IMR-90 (cell line): Measurements from ENCODE around the gene ROBO3. TPM values are rescaled to one million over a fixed set of nuclear protein-coding genes. Genes with fewer than 3 reads are reported as not detected.

ENCODE experiments used
- ATAC-seq: fragments of 200-7000 bp; cut with Tn5 transposase; 2 replicates; pipeline ENCODE4 v1.9.1; 2020; ENCODE audit warnings: low read depth, mild to moderate bottlenecking, moderate library complexity
- BruUV-seq: library from RNA; stranded (reverse); fragments of 400-500 nt; replicated peaks from 2 replicates; lab custom pipeline; 2021; lab: Mats Ljungman, UMichigan
- CTCF ChIA-PET: fragments of 300-600 bp; formaldehyde crosslinking; extraction: SDS; loops from one replicate; lab custom pipeline; 2021; ENCODE audit warnings: antibody characterized with exemption; lab: Yijun Ruan, JAX
- POLR2A ChIA-PET: fragments of 300-600 bp; sonication (Branson Sonifier 250); formaldehyde crosslinking; loops from one replicate; lab custom pipeline; 2022; ENCODE audit warnings: antibody characterized with exemption; ENCODE audit not compliant: unreplicated experiment; lab: Charles Lee
- DNase-seq: peaks from one replicate; pipeline ENCODE4 v3.0.0; 2013
- H2AFZ ChIP-seq: replicated peaks from 2 replicates; pipeline ENCODE3; 2013; ENCODE audit warnings: low read length, mild to moderate bottlenecking; ENCODE audit not compliant: poor library complexity
- H2AK5ac ChIP-seq: 2 replicates; pipeline ENCODE4 v1.6.1; 2013; ENCODE audit warnings: low read depth, low read length, inconsistent platforms
- H2AK9ac ChIP-seq: replicated peaks from 2 replicates; pipeline ENCODE3; 2013; ENCODE audit warnings: mild to moderate bottlenecking, low read depth, low read length, moderate library complexity; ENCODE audit not compliant: poor library complexity
- H2BK120ac ChIP-seq: 2 replicates; pipeline ENCODE4 v1.6.1; 2013; ENCODE audit warnings: low read depth, low read length, inconsistent platforms
- H2BK15ac ChIP-seq: 3 replicates; pipeline ENCODE4 v1.6.1; 2013; ENCODE audit warnings: low read depth, low read length, inconsistent platforms
- H2BK20ac ChIP-seq: 2 replicates; pipeline ENCODE4 v1.6.1; 2013; ENCODE audit warnings: low read depth, mild to moderate bottlenecking, inconsistent platforms, low read length, moderate library complexity
- H2BK5ac ChIP-seq: 2 replicates; pipeline ENCODE4 v1.6.1; 2013; ENCODE audit warnings: mild to moderate bottlenecking, low read depth, low read length, inconsistent platforms; ENCODE audit not compliant: poor library complexity, severe bottlenecking
- H3K14ac ChIP-seq: replicated peaks from 2 replicates; pipeline ENCODE4 v1.6.1; 2013; ENCODE audit warnings: low read depth, low read length, inconsistent platforms
- H3K18ac ChIP-seq: 2 replicates; pipeline ENCODE4 v1.6.1; 2013; ENCODE audit warnings: low read depth, low read length, control low read depth
- H3K23ac ChIP-seq: 2 replicates; pipeline ENCODE4 v1.6.1; 2013; ENCODE audit warnings: low read depth, low read length, inconsistent platforms
- H3K27ac ChIP-seq: 2 replicates; pipeline ENCODE4 v1.5.1; 2013; ENCODE audit warnings: mild to moderate bottlenecking, control low read depth, low read length; ENCODE audit not compliant: insufficient read depth
- H3K27me3 ChIP-seq: 2 replicates; pipeline ENCODE4 v1.6.1; 2013; ENCODE audit warnings: low read length; ENCODE audit not compliant: control insufficient read depth, insufficient read depth
- H3K36me3 ChIP-seq: 2 replicates; pipeline ENCODE4 v1.6.1; 2013; ENCODE audit warnings: low read length, mixed read lengths; ENCODE audit not compliant: control insufficient read depth, insufficient read depth
- H3K4ac ChIP-seq: 2 replicates; pipeline ENCODE4 v1.6.1; 2013; ENCODE audit warnings: low read depth, low read length, inconsistent platforms
- H3K4me1 ChIP-seq: 2 replicates; pipeline ENCODE4 v1.6.1; 2013; ENCODE audit warnings: low read length, mixed read lengths; ENCODE audit not compliant: control insufficient read depth, insufficient read depth
- H3K4me2 ChIP-seq: 2 replicates; pipeline ENCODE4 v1.6.1; 2013; ENCODE audit warnings: low read depth, mild to moderate bottlenecking, control low read depth, low read length, moderate library complexity
- H3K4me3 ChIP-seq: 2 replicates; pipeline ENCODE4 v1.5.1; 2013; ENCODE audit warnings: low read depth, mild to moderate bottlenecking, control low read depth, low read length, moderate library complexity; ENCODE audit not compliant: insufficient read depth
- H3K56ac ChIP-seq: 2 replicates; pipeline ENCODE4 v1.6.1; 2013; ENCODE audit warnings: low read length, inconsistent platforms; ENCODE audit not compliant: insufficient read depth; ENCODE audit errors: extremely low read depth
- H3K79me1 ChIP-seq, 2 experiments: 2 replicates each; pipeline ENCODE4 v1.6.1; 2013; ENCODE audit warnings: low read length in 2 of 2, inconsistent platforms in 1 of 2, low read depth in 1 of 2
- H3K9ac ChIP-seq: 2 replicates; pipeline ENCODE4 v1.6.1; 2013; ENCODE audit warnings: low read depth, low read length, control low read depth
- H3K9me1 ChIP-seq: 2 replicates; pipeline ENCODE4 v1.6.1; 2013; ENCODE audit warnings: low read length, inconsistent platforms; ENCODE audit not compliant: insufficient read depth
- H3K9me3 ChIP-seq: 2 replicates; pipeline ENCODE4 v1.6.1; 2013; ENCODE audit warnings: low read length; ENCODE audit not compliant: control insufficient read depth, insufficient read depth
- H4K20me1 ChIP-seq: 2 replicates; pipeline ENCODE4 v1.6.1; 2013; ENCODE audit warnings: low read length, inconsistent platforms; ENCODE audit not compliant: insufficient read depth
- H4K5ac ChIP-seq: 2 replicates; pipeline ENCODE4 v1.6.1; 2013; ENCODE audit warnings: mild to moderate bottlenecking, low read depth, low read length, control low read depth
- H4K8ac ChIP-seq, 2 experiments: 2 replicates each; pipeline ENCODE4 v1.6.1; 2013; ENCODE audit warnings: low read depth in 2 of 2, low read length in 2 of 2, control low read depth in 1 of 2, inconsistent platforms in 1 of 2
- H4K91ac ChIP-seq: 2 replicates; pipeline ENCODE4 v1.6.1; 2013; ENCODE audit warnings: low read depth, low read length, inconsistent platforms; ENCODE audit not compliant: insufficient read depth
- BHLHE40 ChIP-seq: fragments of 150-350 bp; IDR thresholded peaks from 2 replicates; pipeline ENCODE4 v1.6.1; 2016; ENCODE audit warnings: mild to moderate bottlenecking, low read depth, low read length
- CEBPB ChIP-seq: IDR thresholded peaks from 2 replicates; pipeline ENCODE4 v1.6.1; 2012; ENCODE audit warnings: low read depth, low read length, improper control_type of control experiment
- FOS ChIP-seq: fragments of 150-350 bp; IDR thresholded peaks from 2 replicates; pipeline ENCODE4 v1.6.1; 2016; ENCODE audit warnings: low read depth, low read length
- MAFK ChIP-seq: IDR thresholded peaks from 2 replicates; pipeline ENCODE4 v1.6.1; 2012; ENCODE audit warnings: low read depth, low read length, improper control_type of control experiment
- MXI1 ChIP-seq: IDR thresholded peaks from 2 replicates; pipeline ENCODE4 v1.6.1; 2012; ENCODE audit warnings: low read depth, mild to moderate bottlenecking, low read length, moderate library complexity, borderline replicate concordance
- NFE2L2 ChIP-seq: fragments of 150-350 bp; IDR thresholded peaks from 2 replicates; pipeline ENCODE4 v1.6.1; 2016; ENCODE audit warnings: low read depth, mild to moderate bottlenecking, low read length
- POLR2A ChIP-seq: IDR thresholded peaks from 2 replicates; pipeline ENCODE4 v1.6.1; 2012; ENCODE audit warnings: mild to moderate bottlenecking, low read depth, low read length
- RAD21 ChIP-seq: IDR thresholded peaks from 2 replicates; pipeline ENCODE4 v1.6.1; 2012; ENCODE audit warnings: low read length, improper control_type of control experiment
- RCOR1 ChIP-seq: IDR thresholded peaks from 2 replicates; pipeline ENCODE4 v1.6.1; 2012; ENCODE audit warnings: mild to moderate bottlenecking, low read length, improper control_type of control experiment; ENCODE audit not compliant: insufficient replicate concordance
- RFX5 ChIP-seq: IDR thresholded peaks from 2 replicates; pipeline ENCODE4 v1.8.0; 2012; ENCODE audit warnings: low read depth, mild to moderate bottlenecking, low read length, moderate library complexity
- SMC3 ChIP-seq: fragments of 150-350 bp; IDR thresholded peaks from 2 replicates; pipeline ENCODE4 v1.6.1; 2016; ENCODE audit warnings: low read depth, mild to moderate bottlenecking, antibody characterized with exemption, low read length, moderate library complexity
- WGBS, 2 experiments: methylation state at CpG; one replicate each; pipeline versions ENCODE4 v1.1.5 to v1.1.7; 2013; ENCODE audit warnings: missing lambda C conversion rate in 2 of 2; ENCODE audit not compliant: insufficient read length in 1 of 2; ENCODE audit errors: extremely low coverage in 2 of 2; 5-methylcytosine and 5-hydroxymethylcytosine counted together
- dilution Hi-C: fragments of 300-500 bp; cut with HindIII; formaldehyde crosslinking; loops from one replicate; pipeline ENCODE4 v1.14.3; 2018; ENCODE audit warnings: low sequenced_read_pairs; ENCODE audit not compliant: unreplicated experiment
- in situ Hi-C: fragments of 300-500 bp; cut with MboI; formaldehyde crosslinking; loops from 3 replicates; pipeline ENCODE4 v1.14.3; 2019; ENCODE audit warnings: low sequenced_read_pairs, inconsistent platforms, mixed read lengths
- intact Hi-C: fragments of 100-400 bp; cut with micrococcal nuclease; formaldehyde crosslinking; loops from 2 replicates; pipeline ENCODE4 v1.10.0; 2022
- polyA plus RNA-seq, 3 experiments: library from polyadenylated mRNA; depleted of rRNA; stranded (reverse); fragments of >200 nt; gene quantifications; 2 replicates each; pipeline ENCODE4 v1.2.3, GENCODE V29; 2012; ENCODE audit warnings: low replicate concordance in 1 of 3
- total RNA-seq: library from RNA; depleted of rRNA; stranded (reverse); fragments of >200 nt; gene quantifications from 2 replicates; pipeline ENCODE4 v1.2.3, GENCODE V29; 2012
- TF ChIP-seq, protein P1 (sequence below): fragments of 150-350 bp; IDR thresholded peaks from 2 replicates; pipeline ENCODE4 v1.6.1; 2016; ENCODE audit warnings: low read depth, mild to moderate bottlenecking, low read length, moderate library complexity, borderline replicate concordance
- TF ChIP-seq, protein P2 (sequence below): fragments of 150-350 bp; IDR thresholded peaks from 2 replicates; pipeline ENCODE4 v1.6.1; 2017; ENCODE audit warnings: mild to moderate bottlenecking, antibody characterized with exemption, low read length, low read depth
- TF ChIP-seq, protein P3 (sequence below): conservative IDR thresholded peaks from 2 replicates; pipeline ENCODE4 v1.5.1; 2012; ENCODE audit warnings: mild to moderate bottlenecking, low read depth, low read length, improper control_type of control experiment

ROBO3 gene
- total and polyA plus RNA-seq, 2 of the 4 experiments (the other 2 are of a cell fraction) = 12.0 to 54.1 TPM

DNA sequence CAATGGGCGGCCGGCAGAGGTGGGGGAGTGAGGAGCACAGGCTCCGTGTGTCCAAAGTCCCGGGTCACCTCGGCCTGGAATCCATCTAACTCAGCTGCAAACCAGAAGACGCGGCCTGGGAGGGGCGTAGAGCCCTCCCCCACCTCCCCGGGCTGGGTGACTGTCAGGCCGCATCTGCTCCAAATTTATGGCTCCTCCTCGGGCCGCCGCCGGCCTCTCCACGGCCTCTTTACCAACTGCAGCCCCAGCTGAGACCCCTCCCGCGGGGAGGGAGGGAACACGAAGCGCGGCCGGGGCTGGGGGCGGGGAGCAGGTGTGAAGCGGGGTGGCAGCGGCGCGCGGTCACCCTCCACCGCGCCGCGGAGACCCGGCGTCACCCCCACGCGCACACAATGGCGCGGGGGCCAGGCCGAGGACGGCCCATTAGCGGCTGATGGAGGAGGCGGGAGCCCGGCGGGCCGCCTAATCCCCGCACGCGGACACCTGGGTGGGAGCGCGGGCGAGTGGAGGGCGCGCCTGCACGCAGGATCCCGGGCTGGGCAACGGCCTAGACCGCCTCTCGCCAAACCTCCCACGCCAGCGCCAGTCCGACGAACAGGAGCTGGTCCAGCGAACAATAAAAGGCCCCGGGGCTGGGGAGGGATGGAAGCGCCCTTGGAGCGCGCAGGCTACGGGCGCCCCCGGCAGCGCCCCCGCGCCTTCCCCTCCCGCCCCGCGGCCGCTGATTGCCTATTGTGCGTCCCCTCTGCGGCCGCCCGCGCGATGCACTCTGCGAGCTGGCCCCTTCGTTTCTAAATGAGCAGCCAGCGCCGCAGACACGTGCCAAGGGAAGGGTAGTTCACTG is 25.9 kb upstream of the ROBO3 start:
- Histone ChIP-seq H3K4ac (no peak overlapping the region), H2BK5ac (no peak overlapping the region), H3K27me3 (peaks cover 59% of the 10 kb centered on the region), H2AK5ac (no peak overlapping the region), H4K8ac (no peak overlapping the region), H3K14ac (no peak overlapping the region), H4K5ac (no peak overlapping the region), H3K4me3 (peak overlapping the region; percentile 19; the same call in 1 of the 2 replicates), H3K9me1 (no peaks in the 10 kb centered on the region; the same call in 1 of the 2 replicates), H3K9me3 (no peaks in the 10 kb centered on the region), H3K23ac (0 out of 2 replicates have a peak overlapping the region, but pooled peaks have one; percentile 62), H2AFZ (peak overlapping the region; percentile 61), H3K79me1 (no peaks in the 10 kb centered on the region), H3K36me3 (no peaks in the 10 kb centered on the region), H3K4me2 (peak overlapping the region; percentile 71; the same call in 1 of the 2 replicates), H2BK15ac (no peak overlapping the region), H3K27ac (no peak overlapping the region), H4K20me1 (no peaks in the 10 kb centered on the region), H3K9ac (no peak overlapping the region), H3K18ac (no peak overlapping the region), H3K4me1 (no peaks in the 10 kb centered on the region; the same call in 1 of the 2 replicates), H4K91ac (no peak overlapping the region), H3K56ac (no peak overlapping the region), H2BK20ac (no peak overlapping the region), H2BK120ac (no peak overlapping the region), H2AK9ac (no peak overlapping the region)
- ChIA-PET CTCF (interaction anchor here (0.7 to 1.6 kb wide), 2 partner anchors 37 kb away, joined by 3 to 5 read pairs; no protein-coding TSS in a partner anchor), POLR2A (no interaction called here)
- no TSS peak for BruUV-seq
- dilution Hi-C loops (no loop called here), in situ Hi-C loops (loop anchor here (10.0 kb wide), 2 partner anchors 75 to 195 kb away; partner anchors contain the start of gene ESAM), intact Hi-C loops (no loop called here)
- WGBS, 2 experiments = 1% methylated on average over 29 of the region's 87 CpGs; no CpG with 5 or more reads in 1 of the 2 experiments
- DNase-seq = no peak
- ATAC-seq = peak; percentile 7; the same call in 1 of the 2 replicates
- TF ChIP-seq SMC3 (no peak), POLR2A (no peak), RAD21 (no peak), RFX5 (no peak), BHLHE40 (no peak), FOS (no peak), NFE2L2 (no peak), MXI1 (no peak), CEBPB (no peak), RCOR1 (no peak), MAFK (no peak)
- TF ChIP-seq, protein P1, sequence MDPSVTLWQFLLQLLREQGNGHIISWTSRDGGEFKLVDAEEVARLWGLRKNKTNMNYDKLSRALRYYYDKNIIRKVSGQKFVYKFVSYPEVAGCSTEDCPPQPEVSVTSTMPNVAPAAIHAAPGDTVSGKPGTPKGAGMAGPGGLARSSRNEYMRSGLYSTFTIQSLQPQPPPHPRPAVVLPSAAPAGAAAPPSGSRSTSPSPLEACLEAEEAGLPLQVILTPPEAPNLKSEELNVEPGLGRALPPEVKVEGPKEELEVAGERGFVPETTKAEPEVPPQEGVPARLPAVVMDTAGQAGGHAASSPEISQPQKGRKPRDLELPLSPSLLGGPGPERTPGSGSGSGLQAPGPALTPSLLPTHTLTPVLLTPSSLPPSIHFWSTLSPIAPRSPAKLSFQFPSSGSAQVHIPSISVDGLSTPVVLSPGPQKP = no peak
- TF ChIP-seq, protein P2, sequence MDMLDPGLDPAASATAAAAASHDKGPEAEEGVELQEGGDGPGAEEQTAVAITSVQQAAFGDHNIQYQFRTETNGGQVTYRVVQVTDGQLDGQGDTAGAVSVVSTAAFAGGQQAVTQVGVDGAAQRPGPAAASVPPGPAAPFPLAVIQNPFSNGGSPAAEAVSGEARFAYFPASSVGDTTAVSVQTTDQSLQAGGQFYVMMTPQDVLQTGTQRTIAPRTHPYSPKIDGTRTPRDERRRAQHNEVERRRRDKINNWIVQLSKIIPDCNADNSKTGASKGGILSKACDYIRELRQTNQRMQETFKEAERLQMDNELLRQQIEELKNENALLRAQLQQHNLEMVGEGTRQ = no peak
- TF ChIP-seq, protein P3, sequence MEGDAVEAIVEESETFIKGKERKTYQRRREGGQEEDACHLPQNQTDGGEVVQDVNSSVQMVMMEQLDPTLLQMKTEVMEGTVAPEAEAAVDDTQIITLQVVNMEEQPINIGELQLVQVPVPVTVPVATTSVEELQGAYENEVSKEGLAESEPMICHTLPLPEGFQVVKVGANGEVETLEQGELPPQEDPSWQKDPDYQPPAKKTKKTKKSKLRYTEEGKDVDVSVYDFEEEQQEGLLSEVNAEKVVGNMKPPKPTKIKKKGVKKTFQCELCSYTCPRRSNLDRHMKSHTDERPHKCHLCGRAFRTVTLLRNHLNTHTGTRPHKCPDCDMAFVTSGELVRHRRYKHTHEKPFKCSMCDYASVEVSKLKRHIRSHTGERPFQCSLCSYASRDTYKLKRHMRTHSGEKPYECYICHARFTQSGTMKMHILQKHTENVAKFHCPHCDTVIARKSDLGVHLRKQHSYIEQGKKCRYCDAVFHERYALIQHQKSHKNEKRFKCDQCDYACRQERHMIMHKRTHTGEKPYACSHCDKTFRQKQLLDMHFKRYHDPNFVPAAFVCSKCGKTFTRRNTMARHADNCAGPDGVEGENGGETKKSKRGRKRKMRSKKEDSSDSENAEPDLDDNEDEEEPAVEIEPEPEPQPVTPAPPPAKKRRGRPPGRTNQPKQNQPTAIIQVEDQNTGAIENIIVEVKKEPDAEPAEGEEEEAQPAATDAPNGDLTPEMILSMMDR = no peak
